Activated CD8-positive, alpha-beta memory T cell treated with anti-CD3 and anti-CD28 coated beads for 24 hours (primary cell): ENCODE measurements around the gene SAGE1.
"Not testable (repeated sequence)": the region's sequence is repeated elsewhere in the genome, so short reads cannot be mapped to it uniquely, and the experiment has no call there.

Experiments used
- DNase-seq: peaks from one replicate; pipeline ENCODE4 v3.0.0-alpha.2; 2020

Gene SAGE1

DNA sequence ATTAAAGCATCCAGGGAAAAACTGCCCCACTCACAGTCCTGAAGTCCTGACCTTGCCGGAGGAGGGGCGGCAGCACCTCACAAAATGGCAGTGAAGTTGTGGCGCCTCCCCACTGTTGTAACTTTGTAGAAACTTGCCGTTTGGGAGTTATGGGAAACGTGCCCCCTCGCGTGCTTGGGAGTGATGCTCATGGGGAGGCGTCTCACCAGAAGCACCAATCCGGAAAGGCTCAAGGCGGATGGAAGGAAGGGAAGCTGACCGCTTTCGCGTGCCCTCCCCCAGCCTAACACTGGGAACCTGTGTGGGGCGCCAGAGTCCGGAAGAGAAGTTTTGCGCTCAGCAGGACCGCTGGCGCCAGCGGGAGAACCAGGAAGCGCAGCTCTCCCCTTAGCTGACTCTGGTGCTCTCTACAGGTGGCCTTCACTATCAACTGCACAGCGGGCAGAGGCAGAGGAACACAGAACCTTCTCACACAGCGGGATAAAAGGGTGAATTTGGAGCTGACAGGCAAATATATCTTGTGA, at the start of gene SAGE1, which contains the start of gene CT45A10:
Gene SAGE1, plus strand, starts transcription at position 423 of the 524 bp plus-strand sequence. CDS start 2,527 bp downstream, outside the sequence.
Gene CT45A10, minus strand, starts transcription at position 151 of the 524 bp plus-strand sequence. CDS start 8,100 bp downstream, outside the sequence.
- DNase-seq, result no peak

GRCh38 chrX:135854438-135854837, 39.1 kb upstream of the SAGE1 start, which contains the start of gene CT45A8:
Gene CT45A8 (minus strand): TSS chrX:135854538. CDS start chrX:135850783, 3,755 bp downstream.
- DNase-seq, result not testable (repeated sequence)

DNA sequence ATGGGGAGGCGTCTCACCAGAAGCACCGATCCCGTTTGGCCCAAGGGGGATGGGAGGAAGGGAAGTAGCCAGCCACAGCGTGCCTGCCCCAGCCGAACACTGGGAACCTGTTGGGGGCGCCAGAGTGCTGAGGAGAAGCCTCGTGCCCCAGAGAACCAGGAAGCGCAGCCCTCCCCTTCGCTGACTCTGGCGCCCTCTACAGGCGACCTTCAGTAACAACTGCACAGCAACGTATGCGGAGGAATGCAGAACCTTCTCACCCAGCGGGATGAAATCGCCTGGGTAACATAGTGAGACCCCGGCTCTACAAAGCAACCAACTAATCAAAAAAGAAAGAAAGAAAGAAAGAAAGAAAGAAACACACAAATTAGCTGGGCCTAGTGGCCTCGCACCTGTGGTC, 21.8 kb upstream of the SAGE1 start, which contains the start of gene CT45A9:
Gene CT45A9, minus strand, starts transcription at position 101 of the 400 bp plus-strand sequence. CDS start 3,751 bp downstream, outside the sequence.
- DNase-seq, result not testable (repeated sequence)

- DNase-seq, result not testable (repeated sequence)
These were observed 10.8 kb upstream of the SAGE1 start for GRCh38 chrX:135882741-135883140.

DNA sequence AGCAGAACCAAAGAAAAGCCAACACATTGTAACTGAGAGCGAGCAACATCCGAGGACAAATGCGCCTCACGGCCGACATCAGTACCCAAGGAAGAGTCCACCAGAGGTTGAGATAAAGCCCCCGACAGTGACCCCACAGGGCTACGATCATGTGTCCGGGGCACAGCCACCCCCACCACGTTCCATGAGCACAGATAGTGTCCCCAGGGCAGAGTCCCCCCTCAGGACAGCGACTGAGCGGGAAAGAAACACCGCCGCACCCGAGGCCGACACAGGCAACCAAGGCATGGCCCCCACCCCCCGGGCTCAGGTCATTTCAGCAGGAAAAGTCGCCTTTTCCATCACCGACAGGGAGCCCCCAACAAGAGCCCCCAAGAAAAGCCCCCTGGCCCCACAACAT, 5.3 kb upstream of the SAGE1 start:
- DNase-seq, result not testable (repeated sequence)

DNA sequence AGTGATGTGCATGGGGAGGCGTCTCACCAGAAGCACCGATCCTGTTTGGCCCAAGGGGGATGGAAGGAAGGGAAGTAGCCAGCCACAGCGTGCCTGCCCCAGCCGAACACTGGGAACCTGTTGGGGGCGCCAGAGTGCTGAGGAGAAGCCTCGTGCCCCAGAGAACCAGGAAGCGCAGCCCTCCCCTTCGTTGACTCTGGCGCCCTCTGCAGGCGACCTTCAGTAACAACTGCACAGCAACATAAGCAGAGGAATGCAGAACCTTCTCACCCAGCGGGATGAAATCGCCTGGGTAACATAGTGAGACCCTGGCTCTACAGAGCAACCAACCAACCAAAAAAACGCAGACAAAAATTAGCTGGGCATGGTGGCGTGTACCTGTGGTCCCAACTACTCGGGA, 4.5 kb upstream of the SAGE1 start:
- DNase-seq, result peak; percentile 63

DNA sequence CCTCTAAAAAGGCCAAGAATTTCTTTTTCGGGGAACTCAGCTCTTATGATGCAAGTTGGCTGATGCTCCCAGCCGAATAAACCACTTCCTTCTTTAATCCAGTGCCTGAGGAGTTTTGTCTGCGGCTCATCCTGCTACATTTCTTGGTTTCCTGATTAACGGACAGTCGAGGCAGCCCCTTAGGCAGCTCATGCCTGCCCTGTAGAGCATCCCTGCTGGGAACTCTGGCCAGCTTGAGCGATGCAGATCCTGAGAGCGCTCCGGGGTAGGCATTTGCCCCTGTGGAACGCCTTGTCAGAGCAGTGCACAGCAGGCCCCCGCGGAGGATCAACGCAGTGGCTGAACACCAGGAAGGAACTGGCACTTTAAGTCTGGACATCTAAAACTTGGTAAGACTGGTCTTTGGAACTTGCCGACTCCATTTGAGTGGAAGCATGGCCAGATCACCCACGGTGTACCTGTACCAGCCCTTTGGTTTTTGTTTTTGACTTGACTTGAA, 3.4 kb upstream of the SAGE1 start:
- no peak for DNase-seq

DNA sequence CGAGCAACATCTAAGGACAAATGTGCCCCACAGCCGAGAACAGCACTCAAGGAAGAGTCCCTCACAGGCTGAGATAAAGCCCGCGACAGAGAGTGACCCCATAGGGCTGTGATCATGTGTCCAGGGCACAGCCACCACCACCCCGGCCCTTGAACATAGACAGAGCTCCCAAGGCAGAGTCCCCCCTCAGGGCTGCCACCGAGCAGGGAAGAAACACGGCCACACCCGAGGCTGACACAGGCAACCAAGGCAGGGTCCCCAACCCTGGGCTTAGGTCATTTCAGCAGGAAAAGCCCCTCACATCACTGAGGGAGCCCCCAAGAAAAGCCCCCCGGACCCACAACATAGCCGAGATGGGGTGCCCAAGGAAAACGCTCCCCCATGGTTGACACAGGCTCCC, 735 bp upstream of the SAGE1 start:
- no peak for DNase-seq

DNA sequence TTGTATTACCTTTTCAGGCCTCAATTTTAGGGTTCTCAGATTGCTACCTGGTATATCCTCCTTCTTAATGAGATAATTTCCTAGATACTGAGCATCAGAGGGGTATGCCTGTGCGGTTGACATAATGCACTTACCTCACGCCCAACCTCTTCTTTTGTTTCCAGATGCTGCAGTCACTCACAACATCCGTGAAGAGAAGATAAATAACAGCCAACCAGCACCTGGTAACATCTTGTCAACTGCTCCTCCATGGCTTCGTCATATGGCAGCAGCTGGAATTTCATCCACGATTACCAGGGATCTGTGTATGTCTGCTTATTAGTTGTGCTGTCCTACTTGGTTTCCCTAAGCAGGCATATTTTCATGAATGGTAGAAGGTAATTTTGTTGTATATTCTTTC, 16.7 kb downstream of the SAGE1 start:
- DNase-seq, result no peak

DNA sequence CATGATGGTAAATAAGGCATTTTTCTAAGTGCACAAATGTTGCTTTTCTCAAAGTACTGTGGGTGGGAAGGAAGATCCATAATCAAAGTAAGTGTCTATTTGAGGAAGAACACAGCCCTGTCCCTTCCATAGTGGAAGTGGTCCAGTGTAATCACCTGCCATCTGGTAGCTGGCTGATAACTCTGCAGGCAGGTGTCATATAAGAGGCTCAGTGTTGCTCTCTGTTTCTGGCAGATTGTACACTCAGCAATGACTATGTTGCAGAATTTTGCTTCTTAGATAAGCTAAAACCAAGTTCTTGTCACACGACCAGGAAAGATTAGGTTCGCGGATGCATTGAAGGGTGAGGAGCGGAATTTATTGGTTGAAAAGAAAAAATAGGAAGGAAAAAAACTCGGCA, 20.9 kb downstream of the SAGE1 start:
- no peak for DNase-seq

DNA sequence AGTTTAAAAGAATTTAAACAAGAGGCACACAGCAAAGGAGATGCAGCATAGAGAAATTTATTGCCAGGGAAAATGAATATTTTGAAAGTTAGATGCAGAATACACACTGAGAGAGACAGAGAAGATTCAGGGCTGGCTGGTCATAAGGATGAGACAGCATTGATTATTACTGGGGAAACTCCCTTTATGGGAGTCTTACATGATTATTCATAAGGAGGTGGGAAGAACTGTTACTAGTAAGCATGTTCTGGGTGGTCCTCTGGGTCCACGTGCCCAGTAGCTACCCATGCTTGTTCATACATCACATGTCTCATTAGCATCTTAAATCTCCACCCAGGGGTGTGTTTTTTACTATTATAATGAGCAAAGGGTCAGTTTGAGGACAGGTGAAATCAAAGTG, 27.0 kb downstream of the SAGE1 start:
- not testable (repeated sequence) for DNase-seq

DNA sequence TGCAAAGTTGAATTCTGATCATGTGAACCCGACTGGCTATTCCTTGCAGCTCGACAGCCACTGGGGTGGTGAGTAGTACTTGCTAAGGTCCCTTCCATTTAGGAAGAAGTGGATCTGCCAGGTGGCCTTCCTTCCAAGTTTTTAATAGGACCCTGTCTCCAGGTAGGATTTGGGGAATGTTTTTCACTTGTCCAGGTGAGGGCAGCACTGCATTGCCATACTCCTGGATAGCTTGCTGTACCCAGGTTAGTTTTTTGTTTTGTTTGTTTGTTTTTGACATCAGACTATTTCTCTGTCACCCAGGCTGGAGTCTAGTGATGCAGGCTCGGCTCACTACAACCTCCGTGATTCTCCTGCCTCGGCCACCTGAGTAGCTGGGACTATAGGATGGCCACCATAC, 29.8 kb downstream of the SAGE1 start:
- DNase-seq, result no peak

DNA sequence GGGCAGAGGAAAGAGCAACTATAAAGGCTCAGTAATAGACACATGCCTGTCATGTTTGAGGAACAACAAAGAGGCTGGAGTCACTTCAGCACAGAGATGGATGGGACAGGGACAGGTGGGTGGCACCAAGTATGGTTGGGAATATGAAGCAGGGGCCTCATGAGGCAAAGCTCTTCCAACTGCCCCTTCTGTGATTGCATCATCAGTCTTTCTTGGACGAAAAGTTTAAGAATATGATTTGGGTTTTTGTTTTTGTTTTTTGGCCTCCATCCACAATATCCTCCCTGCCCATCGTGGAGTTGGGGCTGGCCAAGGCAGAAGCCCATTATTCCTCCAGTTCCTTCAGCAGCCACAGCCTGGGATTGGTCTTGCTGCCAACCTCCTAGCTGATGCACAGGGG, 34.4 kb downstream of the SAGE1 start:
- DNase-seq, result no peak

GRCh38 chrX:135931644-135932487, 38.4 kb downstream of the SAGE1 start:
- DNase-seq, result peak; percentile 71

GRCh38 chrX:135944486-135944885, 51.0 kb downstream of the SAGE1 start:
- DNase-seq, result no peak

DNA sequence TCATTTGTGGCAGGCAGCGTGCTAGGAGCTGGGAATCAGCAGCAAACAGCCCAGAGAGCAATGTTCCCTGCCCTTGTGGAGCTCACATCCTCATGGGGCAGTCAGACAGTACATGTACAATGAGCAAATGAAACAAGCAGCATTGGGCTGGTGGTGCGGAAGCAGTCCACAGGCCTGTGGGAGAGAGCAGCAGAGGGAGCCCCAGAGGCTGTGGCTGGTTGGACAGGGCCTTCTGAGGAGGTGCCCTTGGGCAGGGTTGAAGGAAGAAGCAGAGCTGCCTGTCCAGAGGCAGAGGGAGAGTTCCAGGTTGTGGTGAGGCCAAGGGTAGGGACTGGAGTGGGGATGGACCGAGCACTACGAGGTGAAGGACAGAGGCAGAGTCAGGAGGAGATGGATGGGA, 57.8 kb downstream of the SAGE1 start:
- DNase-seq, result no peak
